WERI-Rb-1 (cell line): Measurements from ENCODE around the gene SMAD2.

Experiments used
- DNase-seq: peaks from one replicate; pipeline ENCODE4 v3.0.0-alpha.2; 2020
- H3K27ac ChIP-seq: fragments of 250-450 bp; sonication (Bioruptor Pico); 2 replicates; pipeline ENCODE4 v1.5.1; 2020; ENCODE audit warnings: mild to moderate bottlenecking, moderate library complexity
- H3K27me3 ChIP-seq: fragments of 250-450 bp; sonication (Bioruptor Pico); 2 replicates; pipeline ENCODE4 v1.5.1; 2021; ENCODE audit warnings: mild to moderate bottlenecking, low read depth, moderate library complexity; ENCODE audit not compliant: insufficient read depth, severe bottlenecking
- H3K36me3 ChIP-seq: fragments of 250-450 bp; sonication (Bioruptor Pico); 2 replicates; pipeline ENCODE4 v1.5.1; 2020; ENCODE audit warnings: mild to moderate bottlenecking, moderate library complexity
- H3K4me3 ChIP-seq: 2 replicates; pipeline ENCODE4 v1.5.1; 2011; ENCODE audit warnings: low read depth, mild to moderate bottlenecking, control low read depth, low read length
- H3K9me3 ChIP-seq: fragments of 250-450 bp; sonication (Bioruptor Pico); 2 replicates; pipeline ENCODE4 v1.5.1; 2021; ENCODE audit warnings: mild to moderate bottlenecking, moderate library complexity; ENCODE audit not compliant: severe bottlenecking
- TF ChIP-seq, protein P1 (sequence below): IDR thresholded peaks from 2 replicates; pipeline ENCODE4 v1.5.1; 2011; ENCODE audit warnings: low read depth, mild to moderate bottlenecking, control low read depth, inconsistent platforms, low read length

Gene SMAD2

GRCh38 chr18:47901624-47902362 is 28.7 kb downstream of the SMAD2 start:
- TF ChIP-seq, protein P1, sequence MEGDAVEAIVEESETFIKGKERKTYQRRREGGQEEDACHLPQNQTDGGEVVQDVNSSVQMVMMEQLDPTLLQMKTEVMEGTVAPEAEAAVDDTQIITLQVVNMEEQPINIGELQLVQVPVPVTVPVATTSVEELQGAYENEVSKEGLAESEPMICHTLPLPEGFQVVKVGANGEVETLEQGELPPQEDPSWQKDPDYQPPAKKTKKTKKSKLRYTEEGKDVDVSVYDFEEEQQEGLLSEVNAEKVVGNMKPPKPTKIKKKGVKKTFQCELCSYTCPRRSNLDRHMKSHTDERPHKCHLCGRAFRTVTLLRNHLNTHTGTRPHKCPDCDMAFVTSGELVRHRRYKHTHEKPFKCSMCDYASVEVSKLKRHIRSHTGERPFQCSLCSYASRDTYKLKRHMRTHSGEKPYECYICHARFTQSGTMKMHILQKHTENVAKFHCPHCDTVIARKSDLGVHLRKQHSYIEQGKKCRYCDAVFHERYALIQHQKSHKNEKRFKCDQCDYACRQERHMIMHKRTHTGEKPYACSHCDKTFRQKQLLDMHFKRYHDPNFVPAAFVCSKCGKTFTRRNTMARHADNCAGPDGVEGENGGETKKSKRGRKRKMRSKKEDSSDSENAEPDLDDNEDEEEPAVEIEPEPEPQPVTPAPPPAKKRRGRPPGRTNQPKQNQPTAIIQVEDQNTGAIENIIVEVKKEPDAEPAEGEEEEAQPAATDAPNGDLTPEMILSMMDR, result no peak
- Histone ChIP-seq H3K27ac (no peak overlapping the region), H3K36me3 (peaks cover 8% of the 10 kb centered on the region), H3K27me3 (no peaks in the 10 kb centered on the region), H3K9me3 (no peaks in the 10 kb centered on the region), H3K4me3 (no peak overlapping the region)
- no peak for DNase-seq

DNA sequence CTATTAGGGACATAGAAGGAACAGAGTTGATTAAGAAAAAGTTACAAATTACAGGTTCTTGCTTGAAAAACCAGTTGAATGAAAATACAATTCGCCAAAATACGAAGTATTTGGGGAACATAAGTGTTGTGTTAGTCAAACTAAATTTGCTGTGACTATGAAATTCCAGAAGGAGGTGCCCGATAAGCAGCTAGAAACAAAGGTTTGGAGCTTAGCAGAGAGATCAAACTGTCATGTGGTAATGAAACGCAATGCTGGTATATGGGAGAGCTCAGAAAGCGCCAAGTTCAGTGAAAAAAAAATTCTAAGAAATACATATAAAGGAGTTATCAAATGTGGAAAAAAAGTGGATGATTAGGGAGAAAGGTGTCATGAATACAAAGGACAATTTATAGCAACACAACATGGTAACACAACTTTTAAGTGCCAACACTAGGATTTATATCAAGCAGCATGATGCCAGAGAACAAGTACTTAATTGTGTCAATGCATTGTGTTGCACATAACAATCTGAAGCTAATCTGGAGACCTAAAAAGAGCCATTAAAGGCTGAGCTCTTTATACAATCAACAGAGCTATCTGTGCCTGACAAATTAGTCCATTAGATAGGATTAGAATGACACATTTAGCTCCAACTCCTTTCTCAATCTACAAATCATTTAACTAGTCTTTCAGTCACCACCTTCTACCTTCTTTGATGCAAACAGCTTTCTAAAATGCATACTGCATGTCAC is 31.2 kb downstream of the SMAD2 start:
- DNase-seq, result no peak
- Histone ChIP-seq H3K36me3 (peaks cover 29% of the 10 kb centered on the region), H3K9me3 (no peaks in the 10 kb centered on the region), H3K27me3 (no peaks in the 10 kb centered on the region), H3K4me3 (no peak overlapping the region), H3K27ac (peak overlapping the region; percentile 13)
- TF ChIP-seq, protein P1, result peak; percentile 61

GRCh38 chr18:47898696-47899095 is 31.8 kb downstream of the SMAD2 start:
- TF ChIP-seq, protein P1, result no peak
- H3K4me3 ChIP-seq, result no peak overlapping the region
- H3K9me3 ChIP-seq, result no peaks in the 10 kb centered on the region
- no peak for DNase-seq
- peak overlapping the region; percentile 13 for H3K27ac ChIP-seq
- peaks cover 35% of the 10 kb centered on the region for H3K36me3 ChIP-seq
- no peaks in the 10 kb centered on the region for H3K27me3 ChIP-seq

DNA sequence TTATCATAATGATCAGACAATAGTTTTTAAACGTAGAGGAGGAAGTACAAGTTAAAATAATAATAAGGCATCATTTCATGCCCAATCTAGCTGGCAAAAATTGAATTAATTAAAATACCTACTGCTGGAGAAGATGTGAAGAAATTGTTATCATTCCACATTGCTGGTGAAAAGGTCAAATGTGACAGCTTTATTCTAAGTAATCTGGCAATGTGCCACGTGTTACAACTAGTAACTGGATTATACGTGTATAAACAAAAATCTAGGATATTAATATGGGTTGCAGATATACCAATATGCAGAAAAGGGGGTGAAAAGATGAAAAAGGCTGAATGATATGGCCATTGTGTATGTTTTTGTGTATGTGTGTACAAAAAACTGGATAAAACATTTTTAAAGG is 32.4 kb downstream of the SMAD2 start:
- TF ChIP-seq, protein P1, result no peak
- Histone ChIP-seq H3K27me3 (no peaks in the 10 kb centered on the region), H3K9me3 (no peaks in the 10 kb centered on the region), H3K27ac (no peak overlapping the region), H3K36me3 (peaks cover 41% of the 10 kb centered on the region), H3K4me3 (no peak overlapping the region)
- no peak for DNase-seq

DNA sequence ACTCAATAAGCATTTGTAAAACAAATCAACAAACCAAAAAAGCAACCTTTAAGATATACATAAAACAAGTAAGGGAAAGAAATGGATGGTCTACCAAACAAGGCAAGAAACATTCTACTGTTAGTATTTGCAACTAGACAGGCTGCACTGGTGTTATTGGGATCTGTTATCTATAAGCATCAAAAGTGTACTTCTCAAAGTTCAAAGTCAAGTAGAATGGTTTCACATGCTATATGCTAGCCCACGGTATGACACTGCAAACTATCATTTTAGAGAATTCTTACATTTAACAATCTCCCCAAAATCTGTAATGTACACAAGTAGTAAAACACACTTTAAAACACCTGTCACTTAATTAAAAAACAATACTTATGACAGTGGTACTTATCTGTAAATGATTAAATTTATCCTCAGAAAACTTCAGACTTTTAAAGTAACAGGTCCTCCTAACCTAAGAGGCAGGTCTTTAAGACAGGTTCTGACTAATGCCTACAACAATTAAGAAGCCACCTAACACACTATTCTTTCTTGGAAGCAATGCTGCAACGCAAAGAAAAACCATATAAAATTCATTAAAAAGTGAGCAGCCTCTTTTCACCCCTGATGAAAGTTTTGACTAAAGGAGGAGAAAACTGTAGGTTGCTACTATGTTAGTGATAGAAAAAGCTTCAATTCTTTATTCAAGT is 34.8 kb downstream of the SMAD2 start:
- Histone ChIP-seq H3K4me3 (no peak overlapping the region), H3K27ac (no peak overlapping the region), H3K27me3 (no peaks in the 10 kb centered on the region), H3K36me3 (peaks cover 47% of the 10 kb centered on the region), H3K9me3 (no peaks in the 10 kb centered on the region)
- TF ChIP-seq, protein P1, result no peak
- no peak for DNase-seq
